HFFc6 (cell line): ENCODE measurements around the gene DMTF1. TPM values are rescaled to one million over a fixed set of nuclear protein-coding genes. Genes with fewer than 3 reads are reported as not detected.

Experiments
- DNase-seq: peaks from one replicate; pipeline ENCODE4 v3.0.0-alpha.2; 2018
- H3K27ac Mint-ChIP-seq: 2 replicates; pipeline ENCODE4 v1.8.0; 2020; ENCODE audit warnings: mild to moderate bottlenecking, mixed read lengths
- H3K27me3 Mint-ChIP-seq: 2 replicates; pipeline ENCODE4 v1.8.0; 2021; ENCODE audit warnings: mild to moderate bottlenecking, moderate library complexity, mixed read lengths; ENCODE audit not compliant: insufficient read depth
- H3K36me3 Mint-ChIP-seq: 2 replicates; pipeline ENCODE4 v1.8.0; 2021; ENCODE audit warnings: low read depth, mixed read lengths
- H3K4me1 Mint-ChIP-seq: 2 replicates; pipeline ENCODE4 v1.8.0; 2020; ENCODE audit warnings: low read depth, mixed read lengths
- H3K4me3 Mint-ChIP-seq: 2 replicates; pipeline ENCODE4 v1.8.0; 2020; ENCODE audit warnings: mild to moderate bottlenecking, moderate library complexity, mixed read lengths
- H3K9me3 Mint-ChIP-seq: 2 replicates; pipeline ENCODE4 v1.8.0; 2020; ENCODE audit warnings: mild to moderate bottlenecking, mixed read lengths
- total RNA-seq, 6 experiments: library from RNA; stranded (reverse); fragmentation: NEBNext Ultra II Directional; extraction: Animal tissue kit (Norgen Biotek cat#: 25700); gene quantifications; 2 replicates in 1 of 6; 3 replicates in 5 of 6; pipeline ENCODE4 v1.2.3, GENCODE V29; 2021
- TF ChIP-seq, protein P1 (sequence below): fragments of 200-600 bp; sonication (generic); IDR thresholded peaks from 2 replicates; pipeline ENCODE4 v1.5.0; 2021; ENCODE audit warnings: antibody characterized with exemption, mild to moderate bottlenecking

Gene DMTF1
- total RNA-seq, 6 experiments from 2014 or later, result 26.2 to 33.0 (median 30.7) TPM

DNA sequence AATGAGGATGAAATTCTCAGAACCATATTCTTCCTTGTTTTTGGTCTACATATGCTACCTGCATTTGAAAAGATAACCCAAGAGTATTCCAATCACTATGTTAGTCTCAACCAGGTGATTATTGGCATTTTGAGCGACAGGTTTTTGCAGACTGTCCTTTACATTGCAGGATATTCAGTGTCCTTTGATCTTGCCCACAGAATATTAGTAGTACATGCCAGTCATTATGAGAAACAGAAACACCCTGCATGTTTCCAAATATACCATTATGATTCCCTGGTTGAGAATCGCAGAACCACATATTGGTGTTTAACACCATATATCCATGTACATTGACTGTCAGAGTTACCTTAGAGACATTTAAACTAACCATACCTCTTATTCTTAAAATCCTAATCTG, 36.7 kb downstream of the DMTF1 start:
- Mint-ChIP-seq H3K27ac (no peak overlapping the region), H3K4me1 (no peaks in the 10 kb centered on the region), H3K36me3 (peaks cover 51% of the 10 kb centered on the region), H3K4me3 (no peak overlapping the region), H3K9me3 (no peaks in the 10 kb centered on the region), H3K27me3 (no peaks in the 10 kb centered on the region)
- DNase-seq, result no peak
- TF ChIP-seq, protein P1, sequence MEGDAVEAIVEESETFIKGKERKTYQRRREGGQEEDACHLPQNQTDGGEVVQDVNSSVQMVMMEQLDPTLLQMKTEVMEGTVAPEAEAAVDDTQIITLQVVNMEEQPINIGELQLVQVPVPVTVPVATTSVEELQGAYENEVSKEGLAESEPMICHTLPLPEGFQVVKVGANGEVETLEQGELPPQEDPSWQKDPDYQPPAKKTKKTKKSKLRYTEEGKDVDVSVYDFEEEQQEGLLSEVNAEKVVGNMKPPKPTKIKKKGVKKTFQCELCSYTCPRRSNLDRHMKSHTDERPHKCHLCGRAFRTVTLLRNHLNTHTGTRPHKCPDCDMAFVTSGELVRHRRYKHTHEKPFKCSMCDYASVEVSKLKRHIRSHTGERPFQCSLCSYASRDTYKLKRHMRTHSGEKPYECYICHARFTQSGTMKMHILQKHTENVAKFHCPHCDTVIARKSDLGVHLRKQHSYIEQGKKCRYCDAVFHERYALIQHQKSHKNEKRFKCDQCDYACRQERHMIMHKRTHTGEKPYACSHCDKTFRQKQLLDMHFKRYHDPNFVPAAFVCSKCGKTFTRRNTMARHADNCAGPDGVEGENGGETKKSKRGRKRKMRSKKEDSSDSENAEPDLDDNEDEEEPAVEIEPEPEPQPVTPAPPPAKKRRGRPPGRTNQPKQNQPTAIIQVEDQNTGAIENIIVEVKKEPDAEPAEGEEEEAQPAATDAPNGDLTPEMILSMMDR, result no peak

DNA sequence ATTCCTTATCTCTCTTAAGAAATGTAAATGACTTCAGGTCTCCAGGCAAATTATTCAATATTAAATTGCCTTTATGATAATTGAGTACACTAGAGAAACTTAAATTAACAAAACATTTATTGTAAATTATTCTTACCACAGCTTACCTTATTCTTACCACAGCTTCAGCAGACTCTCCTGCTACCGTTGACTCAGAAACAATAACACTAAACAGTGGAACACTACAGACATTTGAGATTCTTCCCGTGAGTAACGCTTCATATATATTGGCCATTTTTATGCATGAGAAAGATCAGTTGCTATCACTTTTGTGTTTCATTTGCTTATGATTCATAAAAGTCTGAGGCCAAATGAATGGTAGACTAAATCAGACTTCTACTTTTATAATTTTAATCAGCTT, 38.5 kb downstream of the DMTF1 start:
- TF ChIP-seq, protein P1, result no peak
- no peak overlapping the region for H3K4me3 Mint-ChIP-seq
- no peaks in the 10 kb centered on the region for H3K4me1 Mint-ChIP-seq
- H3K9me3 Mint-ChIP-seq, result no peaks in the 10 kb centered on the region
- no peak for DNase-seq
- H3K27ac Mint-ChIP-seq, result no peak overlapping the region
- H3K27me3 Mint-ChIP-seq, result no peaks in the 10 kb centered on the region
- H3K36me3 Mint-ChIP-seq, result peaks cover 38% of the 10 kb centered on the region

DNA sequence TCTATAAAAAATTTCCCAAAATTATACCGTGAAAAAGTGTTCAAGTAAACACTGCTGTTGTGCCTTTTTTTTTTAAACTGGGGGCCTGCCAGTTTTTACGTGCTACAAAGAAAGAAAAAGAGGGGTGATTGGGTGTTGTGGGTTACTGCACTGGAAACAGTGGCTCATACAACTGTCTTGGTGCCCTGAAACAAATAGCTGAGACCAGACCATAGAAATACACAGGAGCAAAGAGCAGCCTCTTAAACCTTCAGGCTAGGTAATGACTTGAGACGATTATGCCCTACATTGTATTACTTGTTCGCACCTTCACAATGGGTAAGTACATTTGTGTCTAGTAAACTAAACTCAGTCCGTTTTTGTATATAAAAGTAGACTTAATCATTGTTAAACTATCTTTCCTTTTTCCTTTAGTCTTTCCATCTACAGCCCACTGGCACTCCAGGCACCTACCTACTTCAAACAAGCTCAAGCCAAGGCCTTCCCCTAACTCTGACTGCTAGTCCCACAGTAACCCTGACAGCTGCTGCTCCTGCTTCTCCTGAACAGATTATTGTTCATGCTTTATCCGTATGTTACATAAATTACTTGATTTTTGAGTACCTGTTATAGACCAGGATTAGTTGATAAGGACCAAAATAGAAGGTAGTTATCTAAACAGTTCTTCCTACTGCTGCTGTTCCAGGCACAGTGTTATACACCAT, 40.7 kb downstream of the DMTF1 start:
- no peak for DNase-seq
- TF ChIP-seq, protein P1, result no peak
- no peak overlapping the region for H3K27ac Mint-ChIP-seq
- H3K4me3 Mint-ChIP-seq, result no peak overlapping the region
- H3K27me3 Mint-ChIP-seq, result no peaks in the 10 kb centered on the region
- H3K36me3 Mint-ChIP-seq, result peaks cover 48% of the 10 kb centered on the region
- no peaks in the 10 kb centered on the region for H3K4me1 Mint-ChIP-seq
- no peaks in the 10 kb centered on the region for H3K9me3 Mint-ChIP-seq

DNA sequence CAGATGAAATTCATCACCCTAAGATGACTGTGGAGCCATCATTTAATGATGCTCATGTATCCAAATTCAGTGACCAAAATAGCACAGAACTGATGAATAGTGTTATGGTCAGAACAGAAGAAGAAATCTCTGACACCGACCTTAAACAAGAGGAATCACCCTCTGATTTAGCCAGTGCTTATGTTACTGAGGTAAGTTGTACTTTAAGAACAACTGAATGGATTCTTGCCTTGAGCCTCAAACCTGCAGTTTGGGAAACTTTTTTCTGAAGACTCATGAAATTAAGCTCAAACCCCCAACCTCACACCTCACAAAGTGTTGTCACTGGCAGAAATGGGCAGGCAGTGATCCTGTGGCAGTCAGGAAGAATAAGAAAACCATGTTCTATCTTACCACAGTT, 41.7 kb downstream of the DMTF1 start:
- Mint-ChIP-seq H3K4me1 (no peaks in the 10 kb centered on the region), H3K27me3 (no peaks in the 10 kb centered on the region), H3K36me3 (peaks cover 50% of the 10 kb centered on the region), H3K27ac (0 out of 2 replicates have a peak overlapping the region, but pooled peaks have one; percentile 17), H3K4me3 (no peak overlapping the region), H3K9me3 (no peaks in the 10 kb centered on the region)
- TF ChIP-seq, protein P1, result no peak
- DNase-seq, result no peak

DNA sequence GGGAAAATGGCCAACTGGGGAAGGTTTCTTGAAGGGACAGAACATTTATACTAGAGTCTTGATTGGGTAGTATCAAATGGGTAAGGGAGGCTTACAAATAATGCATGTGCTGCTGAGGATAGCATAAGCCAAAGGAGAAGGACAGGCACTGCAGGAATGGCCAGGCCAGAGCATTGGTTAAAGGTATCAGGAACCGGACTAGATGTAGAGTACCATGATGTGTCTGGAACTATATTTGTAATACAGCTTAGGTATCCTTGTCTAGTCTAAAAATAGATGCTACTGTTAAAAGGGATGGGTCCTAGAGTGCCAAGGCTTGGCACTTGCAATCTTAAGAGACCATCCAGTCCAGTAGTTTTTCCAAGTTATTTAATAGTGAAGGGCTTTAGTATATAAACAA, 47.0 kb downstream of the DMTF1 start:
- Mint-ChIP-seq H3K27ac (no peak overlapping the region), H3K36me3 (peaks cover 79% of the 10 kb centered on the region), H3K9me3 (peaks cover 8% of the 10 kb centered on the region), H3K27me3 (no peaks in the 10 kb centered on the region; the same call in 1 of the 2 replicates), H3K4me1 (no peaks in the 10 kb centered on the region), H3K4me3 (no peak overlapping the region)
- TF ChIP-seq, protein P1, result no peak
- no peak for DNase-seq
